Fibroblast of skin of left biceps (primary cell): Measurements from ENCODE around the gene ADD3.

ENCODE experiments used
- DNase-seq, 2 experiments: peaks; one replicate each; pipeline ENCODE4 v3.0.0-alpha.2; 2013; ENCODE audit warnings: low read depth in 2 of 2

The ADD3 gene

DNA sequence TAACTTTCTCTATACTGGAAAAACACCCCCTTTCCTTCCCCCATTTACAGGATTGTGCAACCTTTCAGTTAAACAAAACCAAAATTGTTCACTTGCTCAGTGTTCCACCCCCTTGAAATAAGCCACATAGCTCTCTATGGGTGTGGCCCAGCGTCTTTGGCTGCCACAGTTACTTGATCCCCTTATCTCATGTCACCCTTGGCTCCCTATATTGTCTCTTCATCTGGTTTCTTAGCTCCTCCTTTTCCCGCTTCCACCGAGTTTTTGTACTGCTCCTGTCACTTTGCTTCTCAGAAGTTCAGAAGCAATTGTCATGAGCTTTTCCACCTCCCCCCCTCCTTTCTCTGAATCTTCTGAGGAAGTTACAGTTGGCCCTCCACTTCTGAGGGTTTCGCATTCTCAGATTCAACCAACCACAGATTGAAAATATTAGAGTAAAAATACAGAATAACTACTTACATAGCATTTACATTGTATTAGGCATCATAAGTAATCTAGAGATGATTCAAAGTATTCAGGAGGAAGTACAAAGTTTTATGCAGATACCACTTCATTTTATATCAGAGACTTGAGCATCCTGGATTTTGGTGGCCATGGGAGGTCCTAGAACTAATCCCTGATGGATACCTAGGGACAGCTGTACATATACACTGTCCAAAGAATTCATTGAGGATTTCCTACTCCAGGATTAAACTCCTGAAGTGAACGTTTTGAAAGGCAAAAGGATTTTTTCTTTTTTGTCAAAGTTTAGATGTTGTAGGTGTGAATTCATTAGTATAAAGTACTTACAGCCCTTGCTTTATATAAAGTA lies 60.4 kb downstream of the ADD3 start:
- DNase-seq, result no peak

DNA sequence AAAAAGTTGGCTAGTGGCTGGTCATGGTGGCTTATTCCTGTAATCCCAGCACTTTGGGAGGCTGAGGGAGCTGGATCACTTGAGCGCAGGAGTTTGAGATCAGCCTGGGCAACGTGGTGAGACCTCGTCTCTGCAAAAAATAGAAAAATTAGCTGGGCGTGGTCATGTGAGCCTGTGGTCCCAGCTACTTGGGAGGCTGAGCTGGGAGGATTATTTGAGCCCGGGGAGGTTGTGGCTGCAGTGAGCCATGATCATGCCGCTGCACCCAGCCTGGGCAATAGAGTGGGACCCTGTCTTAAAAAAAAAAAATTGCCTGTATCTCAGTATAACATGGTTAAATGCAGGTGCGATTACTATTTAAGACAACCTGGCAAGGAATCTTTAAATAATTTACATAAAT lies 61.0 kb downstream of the ADD3 start:
- DNase-seq, result no peak

DNA sequence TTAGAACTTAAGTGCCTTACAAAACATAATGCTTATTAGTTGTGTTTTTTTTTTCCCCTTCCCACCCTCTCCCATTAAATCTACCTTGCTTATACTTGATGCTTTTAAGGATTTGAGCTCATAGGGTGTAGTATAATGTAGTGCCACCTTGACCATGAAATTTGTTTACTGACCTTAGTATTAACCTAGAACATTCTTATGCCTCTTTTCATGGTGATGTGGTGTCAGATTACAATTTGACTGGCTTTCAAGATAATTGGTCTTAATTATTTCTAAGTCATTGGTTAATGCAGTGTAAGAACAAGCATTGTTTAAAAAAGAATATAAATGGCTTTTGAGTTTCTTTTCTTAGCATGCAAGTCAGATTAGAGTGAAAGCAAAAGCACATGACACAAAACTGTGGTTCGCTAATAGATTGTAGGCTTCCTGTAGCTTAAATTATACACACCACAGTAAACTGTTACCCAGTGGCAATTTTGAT lies 61.8 kb downstream of the ADD3 start:
- DNase-seq, result no peak

DNA sequence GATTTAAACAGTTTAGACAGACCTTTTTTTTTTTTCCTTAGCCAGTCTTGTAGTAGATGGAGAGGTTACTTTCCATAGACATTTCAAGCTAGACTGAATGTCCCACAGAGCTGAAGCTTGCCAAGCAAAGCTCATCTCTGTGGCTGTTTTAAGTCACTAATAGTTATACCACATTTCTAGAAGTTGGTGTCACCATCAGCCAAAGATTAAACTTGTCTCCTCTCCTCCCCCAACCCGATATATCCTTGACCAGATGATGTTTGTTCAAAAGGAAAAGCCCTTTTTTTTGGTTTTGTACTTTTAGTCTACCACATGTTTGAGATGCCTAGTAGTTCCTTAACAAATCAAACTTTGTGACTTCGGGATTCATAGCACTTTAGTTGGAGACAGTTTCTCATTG lies 66.1 kb downstream of the ADD3 start:
- no peak for DNase-seq

DNA sequence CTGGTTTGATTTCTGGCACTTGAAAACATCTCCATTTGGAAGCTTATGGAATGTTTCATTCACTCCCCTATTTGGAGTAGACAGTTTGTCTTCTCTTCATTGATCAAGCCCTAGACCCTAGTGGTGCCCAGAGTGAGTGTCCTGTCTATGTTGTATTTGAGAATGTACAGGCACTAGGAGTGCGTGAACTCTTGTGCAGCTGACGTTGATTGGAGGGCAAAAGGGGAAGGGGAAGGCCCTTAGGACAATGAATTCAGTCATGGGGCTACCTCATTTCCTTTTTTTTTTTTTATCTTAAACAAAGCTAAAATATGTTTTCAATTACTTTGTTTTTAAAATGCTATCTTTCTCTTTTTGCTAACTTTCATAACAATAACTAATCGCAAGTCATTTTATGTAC lies 66.5 kb downstream of the ADD3 start:
- DNase-seq, result no peak

DNA sequence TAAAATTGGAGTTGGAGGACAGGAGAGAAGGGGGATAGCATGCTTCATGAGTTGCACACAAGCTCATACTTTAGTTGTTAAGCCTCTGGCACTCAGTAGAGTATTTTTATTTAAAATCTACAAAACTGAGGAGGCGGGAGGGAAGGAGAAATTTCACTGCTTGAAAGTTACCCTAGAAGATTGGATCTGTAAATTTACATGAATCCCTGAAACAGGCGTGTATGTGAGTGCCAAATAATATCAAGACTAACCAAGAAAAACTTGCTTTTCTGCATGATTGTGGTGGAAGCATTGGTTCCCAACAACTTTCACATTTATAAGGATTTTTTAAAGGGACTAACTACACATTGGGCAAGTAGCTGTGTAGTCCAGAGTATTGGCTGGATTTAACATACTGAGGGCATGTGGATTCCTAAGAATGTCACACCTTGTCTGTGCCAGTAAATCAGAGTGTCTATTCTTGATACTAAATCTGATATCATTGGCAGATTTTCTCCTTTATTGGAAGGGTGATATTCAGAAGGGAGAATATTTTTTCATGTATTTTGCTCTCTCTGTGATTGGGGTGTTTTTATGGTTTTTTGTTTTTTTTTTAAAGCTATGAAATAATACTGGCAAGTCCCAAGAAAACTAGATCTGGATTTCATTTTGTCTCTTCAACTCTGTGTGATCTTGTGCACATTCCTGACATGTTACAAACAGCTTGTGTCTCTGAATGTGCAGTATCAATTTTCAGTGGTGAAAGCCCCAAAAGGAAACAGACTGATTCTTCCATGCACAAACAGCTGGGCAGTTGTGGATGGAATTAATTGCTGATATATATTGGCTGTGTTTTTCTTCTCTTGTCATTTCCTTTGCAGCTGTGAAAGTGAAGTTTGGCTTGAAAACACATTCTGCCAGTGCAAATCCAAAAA lies 67.2 kb downstream of the ADD3 start:
- DNase-seq, result peak; percentile 93

DNA sequence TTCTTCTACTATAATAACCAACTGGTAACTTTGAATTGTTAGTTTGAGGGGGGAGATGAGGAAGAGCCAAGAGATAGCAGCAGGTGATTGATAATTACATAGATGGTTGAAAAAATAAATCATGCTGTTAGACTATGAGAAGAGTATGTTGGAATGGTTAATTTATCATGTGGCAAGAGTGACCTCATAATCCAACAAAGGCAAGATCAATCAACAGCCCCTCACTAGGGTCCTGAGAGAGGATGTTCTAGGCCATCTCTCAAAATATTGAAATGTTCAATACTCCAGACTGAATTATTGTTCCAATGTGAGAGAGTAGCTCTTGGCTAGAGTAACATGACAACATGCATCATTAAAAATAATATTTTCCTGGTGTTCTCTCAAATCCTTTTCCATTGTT lies 67.9 kb downstream of the ADD3 start:
- DNase-seq, result no peak

DNA sequence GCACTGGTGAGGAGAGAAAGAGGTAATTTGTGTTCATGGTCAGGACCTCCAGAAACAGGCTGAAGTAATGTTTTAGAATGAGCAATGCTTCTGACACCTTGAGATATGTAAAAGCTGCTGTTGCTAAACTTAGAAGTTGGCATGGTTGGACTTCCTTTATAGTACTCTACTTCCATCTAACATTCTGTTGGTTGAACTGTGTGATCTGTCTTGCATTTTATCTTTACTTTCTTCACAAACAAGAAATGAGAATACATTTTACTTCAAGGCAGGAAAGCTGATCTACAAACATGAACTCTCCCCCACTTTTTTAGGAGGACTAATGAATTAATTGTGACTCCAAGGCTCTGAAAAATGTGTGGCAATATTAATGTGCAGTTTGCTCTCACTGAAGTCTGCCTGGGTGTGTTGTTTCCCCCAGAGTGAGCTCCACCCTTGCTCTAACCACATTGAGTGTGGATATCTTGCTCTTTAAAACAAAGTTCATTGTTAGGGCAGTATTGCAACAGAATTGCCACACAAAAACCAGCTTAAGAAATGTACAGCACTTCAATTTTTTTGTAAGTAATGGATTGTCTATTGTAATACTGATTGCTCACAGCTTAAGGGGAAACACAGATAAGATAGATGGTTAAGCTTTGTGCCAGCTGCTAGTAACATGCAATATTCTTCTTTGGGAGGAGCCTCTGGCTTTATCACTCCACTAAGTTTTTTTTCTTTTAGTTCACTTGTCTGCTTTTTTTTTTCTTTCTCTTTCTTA lies 69.0 kb downstream of the ADD3 start:
- peak; percentile 63 to 79 for DNase-seq

DNA sequence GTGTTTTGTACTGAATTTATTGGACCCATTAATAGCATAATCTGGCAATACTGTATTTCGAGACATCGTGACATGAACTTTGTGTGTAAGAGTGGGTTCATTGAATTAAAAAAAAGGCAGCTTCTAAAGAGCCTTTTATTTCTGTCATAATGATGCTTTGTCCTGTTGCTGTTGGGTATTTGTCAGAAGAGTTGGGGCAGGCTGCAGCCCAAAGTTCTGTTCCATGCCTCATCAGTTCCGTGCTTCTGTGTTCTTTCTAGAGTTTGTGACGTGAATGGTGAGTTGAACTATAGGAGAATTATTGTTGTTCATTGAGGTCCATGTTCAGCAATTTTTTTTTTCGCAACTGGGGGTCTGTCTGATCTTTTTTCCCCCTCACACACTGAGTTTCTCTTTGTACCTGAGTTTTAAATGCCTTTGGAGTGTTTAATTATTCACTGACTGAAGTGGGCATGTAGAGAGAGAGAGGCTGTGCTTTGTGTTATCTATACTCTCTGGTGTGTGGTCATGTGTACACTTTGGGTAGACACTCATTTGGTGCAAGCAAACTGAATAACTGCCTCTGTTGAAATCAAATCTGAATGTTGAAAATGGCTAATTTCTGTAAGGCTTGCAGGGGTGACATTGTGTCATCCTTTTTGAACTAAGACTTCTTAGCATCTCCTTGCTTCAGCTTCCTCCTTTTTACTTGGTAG lies 69.8 kb downstream of the ADD3 start:
- no peak for DNase-seq

DNA sequence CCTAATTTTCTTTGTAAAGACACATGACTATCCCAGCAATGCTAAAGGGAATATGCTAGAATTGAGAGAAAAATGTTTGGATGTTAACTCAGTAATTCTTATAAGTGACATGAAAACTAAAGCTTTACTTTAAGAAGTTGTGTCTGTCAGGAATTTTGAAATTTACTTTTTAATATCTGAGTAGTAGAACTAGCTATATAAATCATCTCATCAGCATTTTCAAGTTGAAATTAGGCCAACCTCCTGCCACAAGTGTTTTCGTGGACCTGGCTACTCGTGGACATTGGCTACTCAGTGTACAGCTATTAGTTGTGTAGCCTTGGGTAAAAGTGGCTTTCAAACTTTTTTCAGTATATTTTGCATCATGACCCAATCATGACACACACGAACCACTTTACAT lies 70.5 kb downstream of the ADD3 start:
- DNase-seq, result no peak

DNA sequence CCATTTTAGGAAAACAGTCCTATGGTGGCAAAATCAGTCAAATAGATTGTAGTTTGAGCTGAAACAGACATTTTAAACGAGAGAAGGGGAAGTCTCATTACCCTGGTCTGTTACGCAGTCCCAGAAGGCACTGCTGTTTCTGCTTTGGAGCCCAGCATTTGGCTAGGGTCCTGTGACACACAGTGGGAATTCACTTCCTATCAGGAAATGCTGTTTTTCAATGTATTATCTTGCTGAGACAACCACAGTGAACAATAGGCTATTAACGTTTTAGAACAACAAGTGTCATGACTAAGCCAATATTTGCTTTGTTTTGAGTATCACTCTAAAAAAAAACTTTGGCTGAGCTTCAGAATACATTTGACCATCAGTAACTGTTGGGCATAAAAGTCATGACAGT lies 74.1 kb downstream of the ADD3 start:
- no peak for DNase-seq

DNA sequence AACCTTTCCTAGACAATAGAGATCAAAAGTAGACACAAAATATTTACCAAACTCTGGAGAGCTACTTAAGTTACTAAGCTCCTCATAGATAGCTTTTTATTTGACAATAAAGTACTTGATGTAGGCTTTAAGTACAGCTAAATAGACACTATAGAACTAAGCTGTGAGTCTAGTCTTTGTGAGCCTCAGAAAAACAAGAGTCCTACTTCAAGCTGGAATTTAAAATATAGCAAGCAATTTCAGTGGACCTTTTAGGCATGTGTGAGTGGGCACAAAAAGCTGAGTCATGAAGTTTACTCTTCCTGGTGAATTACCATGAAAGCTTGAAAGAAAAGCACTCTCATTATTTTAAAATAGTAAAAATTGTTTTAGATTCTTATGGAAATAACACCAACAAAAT lies 76.1 kb downstream of the ADD3 start:
- DNase-seq, result no peak

DNA sequence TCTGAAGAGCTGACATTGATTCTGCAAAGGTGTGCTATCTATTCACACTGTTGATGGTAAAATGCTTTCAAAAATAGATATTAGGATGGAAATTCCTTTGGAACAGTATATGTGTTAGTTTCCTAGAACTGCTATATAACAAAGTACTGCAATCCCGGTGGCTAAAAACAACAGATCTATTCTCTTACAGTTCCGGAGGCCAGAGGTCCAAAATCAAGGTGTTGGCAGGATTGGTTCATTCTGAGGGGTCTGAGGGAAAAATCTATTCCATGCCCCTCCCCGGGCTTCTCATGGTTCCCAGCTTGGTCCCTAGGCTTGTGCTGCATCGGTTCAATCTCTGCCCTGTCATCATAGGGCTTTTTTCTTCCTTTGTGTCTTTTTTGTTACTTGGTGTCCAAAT lies 79.9 kb downstream of the ADD3 start:
- DNase-seq, result no peak

DNA sequence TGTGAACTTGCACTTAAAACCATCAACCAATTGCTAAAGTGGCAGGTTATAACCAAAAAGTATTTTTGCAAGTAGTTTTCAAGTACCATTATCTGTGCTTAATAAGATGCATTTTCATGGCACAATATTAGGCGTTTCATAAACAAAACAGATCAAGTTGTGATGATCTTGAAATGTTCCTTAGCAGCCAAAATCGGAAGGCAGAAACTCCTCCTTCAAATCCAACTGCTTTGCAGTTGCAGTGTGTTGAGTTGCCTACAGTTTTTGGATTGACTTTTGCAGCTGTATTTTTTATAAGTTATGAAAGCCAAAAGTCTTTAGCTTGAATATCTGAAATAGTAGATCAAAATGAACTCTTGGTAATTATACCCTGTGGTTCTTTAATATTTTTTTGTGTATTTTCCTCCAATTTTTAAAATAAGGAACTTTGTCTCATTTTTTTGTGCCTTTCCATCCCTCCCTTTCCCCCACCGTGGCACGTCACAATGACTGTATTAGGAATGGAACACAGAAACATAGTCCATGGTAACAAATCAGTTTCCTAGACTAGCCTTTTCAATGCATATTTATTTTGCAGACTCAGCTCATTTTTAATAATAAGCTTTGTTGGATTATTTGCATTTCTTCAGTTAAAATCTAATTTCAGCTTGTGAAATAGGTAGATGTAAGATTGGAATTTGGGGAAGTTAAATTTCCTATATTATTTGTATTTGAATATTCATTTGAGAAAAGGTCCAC lies 80.8 kb downstream of the ADD3 start:
- DNase-seq, result no peak

DNA sequence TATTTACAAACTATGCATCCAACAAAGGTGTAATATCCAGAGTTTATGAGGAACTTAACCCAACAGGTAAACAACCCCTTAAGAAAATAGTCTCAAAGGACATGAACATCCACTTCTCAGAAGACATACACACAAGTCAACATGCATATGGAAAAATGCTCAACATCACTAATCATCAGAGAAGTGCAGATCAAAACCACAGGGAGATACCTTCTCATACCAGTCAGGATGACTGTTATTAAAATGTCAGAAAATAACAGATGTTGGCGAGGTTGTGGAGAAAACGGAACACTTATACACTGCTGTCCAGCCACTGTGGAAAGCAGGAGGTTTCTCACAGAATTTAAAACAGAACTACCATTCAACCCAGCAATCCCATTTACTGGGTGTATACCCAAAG lies 84.0 kb downstream of the ADD3 start:
- no peak for DNase-seq

DNA sequence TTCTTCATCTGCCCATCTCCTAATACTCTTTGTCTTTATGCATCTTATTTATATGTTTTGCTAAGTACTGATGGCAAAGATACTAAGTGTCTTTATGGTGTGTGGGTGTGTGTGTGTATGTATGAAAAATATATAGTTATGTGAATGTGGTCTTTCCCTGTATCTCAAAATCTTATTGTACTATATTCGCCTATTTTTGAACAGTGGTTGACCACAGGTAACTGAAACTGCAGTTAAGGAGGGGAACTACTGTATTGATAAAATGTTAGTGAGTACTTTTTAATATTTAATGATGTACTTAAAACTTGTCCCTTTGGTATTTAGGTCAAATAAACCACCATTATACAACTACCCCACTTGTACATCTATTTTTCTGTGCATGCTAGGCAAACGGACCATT lies 85.9 kb downstream of the ADD3 start:
- DNase-seq, result no peak

DNA sequence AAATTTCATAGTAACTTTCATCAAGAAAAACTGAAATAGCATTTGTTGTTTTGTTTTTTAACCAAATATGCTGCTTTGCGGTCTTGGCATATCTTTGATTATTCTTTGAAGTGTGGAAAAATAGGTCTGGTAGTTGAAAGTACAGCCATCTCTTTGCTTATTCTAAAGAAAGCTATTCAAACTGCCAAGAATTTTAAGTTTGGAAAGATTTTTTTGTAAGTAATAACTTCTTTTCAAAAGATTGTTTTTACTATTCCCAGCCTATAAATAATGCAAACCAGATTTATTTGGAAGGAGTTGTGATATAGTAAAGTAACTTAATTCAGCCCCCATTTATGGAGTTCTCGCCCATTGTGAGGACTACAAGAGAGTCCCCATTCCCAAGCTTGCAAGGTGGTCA lies 87.0 kb downstream of the ADD3 start:
- no peak for DNase-seq

DNA sequence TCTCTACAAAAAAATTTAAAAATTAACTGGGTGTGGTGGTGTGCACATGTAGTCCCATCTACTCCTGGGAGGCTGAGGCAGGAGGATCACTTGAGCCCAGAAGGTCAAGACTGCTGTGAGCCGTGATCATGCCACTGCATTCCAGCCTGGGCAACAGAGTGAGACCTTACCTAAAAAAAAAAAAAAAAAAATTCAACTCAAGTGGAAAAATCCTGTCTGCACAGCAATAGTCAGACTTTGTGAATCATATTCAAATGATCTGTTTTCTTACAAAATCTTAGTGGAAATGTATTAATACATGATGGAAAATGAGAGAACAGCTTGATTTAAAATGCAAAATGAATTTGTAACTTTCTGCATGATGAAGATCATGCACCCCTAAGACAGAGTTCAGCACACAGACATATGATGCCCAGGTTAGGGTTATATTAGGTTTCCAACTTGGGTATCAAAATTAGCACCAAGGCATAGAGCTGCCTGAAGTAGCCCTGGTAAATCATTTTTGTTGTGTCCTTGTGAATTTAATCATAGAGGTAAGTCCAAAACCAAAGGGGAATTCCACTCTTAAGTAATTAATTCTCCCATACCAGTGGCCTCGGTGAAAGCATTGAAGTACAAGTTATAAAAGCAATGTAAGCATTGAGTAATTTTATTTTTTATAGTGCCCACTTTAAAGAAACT lies 93.8 kb downstream of the ADD3 start:
- no peak for DNase-seq

DNA sequence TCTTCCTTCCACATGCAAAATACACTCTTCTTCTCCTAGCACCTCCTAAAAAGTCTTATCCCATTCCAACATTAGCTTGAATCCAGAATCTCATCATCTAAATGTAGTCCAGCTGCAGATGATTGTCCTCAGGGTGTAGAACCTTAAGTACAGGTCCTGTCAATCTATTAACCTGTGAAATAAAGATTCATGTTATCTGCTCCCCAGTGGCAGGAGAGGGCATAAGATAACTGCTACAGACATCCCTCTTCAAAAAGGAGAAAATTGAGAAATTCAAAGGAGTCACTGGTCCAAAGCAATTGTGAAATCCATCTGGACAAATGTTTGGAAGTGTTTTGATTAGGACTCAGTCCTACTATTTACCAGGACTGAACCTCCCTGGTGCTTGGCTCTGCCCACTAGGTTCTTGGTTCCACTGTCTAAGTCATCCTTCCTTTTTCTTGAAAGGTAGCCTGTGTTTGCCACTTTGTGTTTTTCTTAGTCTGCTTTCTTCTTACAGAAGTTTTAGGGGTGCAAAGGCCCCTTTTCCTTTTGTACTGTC lies 96.2 kb downstream of the ADD3 start:
- no peak for DNase-seq

DNA sequence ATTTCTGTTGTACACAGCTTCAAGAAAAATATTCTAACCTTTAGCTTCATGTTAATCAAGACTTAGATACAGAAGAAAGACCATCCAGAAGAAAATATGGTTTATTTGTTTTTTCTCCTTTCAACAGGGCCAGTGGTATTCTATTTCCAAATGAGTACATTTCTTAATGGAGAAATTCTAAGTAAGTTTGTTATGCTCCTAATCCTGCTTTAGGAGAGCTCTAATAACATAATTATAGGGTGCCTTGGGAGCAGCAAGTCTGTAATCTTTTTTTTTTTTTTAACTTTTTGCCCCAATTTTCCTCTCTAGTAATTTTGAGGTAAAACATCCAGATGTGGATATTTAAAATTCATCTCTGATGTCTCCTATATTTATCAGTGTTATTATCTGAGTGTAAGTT lies 98.1 kb downstream of the ADD3 start:
- no peak for DNase-seq
